Measurements from ENCODE around the gene SLC4A4.

Gene SLC4A4

DNA sequence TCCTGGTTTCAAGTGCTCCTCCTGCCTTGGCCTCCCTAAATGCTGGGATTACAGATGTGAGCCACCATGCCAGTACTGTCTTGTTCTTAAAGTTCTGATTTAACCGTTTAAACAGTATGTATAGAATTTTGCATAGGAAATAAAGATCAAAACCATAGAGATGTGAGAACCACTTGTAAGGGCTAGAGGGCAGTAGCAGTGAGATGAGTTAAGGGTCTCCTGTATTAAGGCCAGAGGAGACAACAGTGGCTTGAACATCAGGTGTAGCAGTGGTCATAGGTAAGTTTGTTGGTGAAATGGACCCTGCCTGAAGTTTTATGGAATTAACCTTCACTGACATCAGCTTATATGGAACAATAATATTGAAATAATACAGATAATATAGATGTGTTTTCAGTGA lies 155.7 kb downstream of the SLC4A4 start:
- Histone ChIP-seq H3K4me2 (ENCODE audit: low read length) (no peak overlapping the region), H3K27ac (ENCODE audit: low read depth, low read length, poor library complexity, severe bottlenecking) (no peak overlapping the region), H3K27me3 (ENCODE audit: insufficient read depth, low read length) (no peaks in the 10 kb centered on the region), H3K79me2 (ENCODE audit: insufficient read depth, low read length) (no peaks in the 10 kb centered on the region), H3K9me2 (ENCODE audit: low read depth, low read length) (no peaks in the 10 kb centered on the region), H3K4me1 (ENCODE audit: insufficient read depth, low read length, severe bottlenecking) (no peaks in the 10 kb centered on the region), H3K9me3 (ENCODE audit: low read length) (no peaks in the 10 kb centered on the region), H3K36me3 (ENCODE audit: insufficient read depth, low read length) (no peaks in the 10 kb centered on the region), H2AFZ (ENCODE audit: low read length) (no peak overlapping the region), H4K20me1 (ENCODE audit: insufficient read depth, low read length) (no peaks in the 10 kb centered on the region), H3F3A (ENCODE audit: insufficient read depth, low read length) (no peaks in the 10 kb centered on the region), H3K4me3 (ENCODE audit: low read depth, low read length, poor library complexity, severe bottlenecking) (no peak overlapping the region), H3K9ac (ENCODE audit: low read length) (no peak overlapping the region)
- TF ChIP-seq, protein P1, sequence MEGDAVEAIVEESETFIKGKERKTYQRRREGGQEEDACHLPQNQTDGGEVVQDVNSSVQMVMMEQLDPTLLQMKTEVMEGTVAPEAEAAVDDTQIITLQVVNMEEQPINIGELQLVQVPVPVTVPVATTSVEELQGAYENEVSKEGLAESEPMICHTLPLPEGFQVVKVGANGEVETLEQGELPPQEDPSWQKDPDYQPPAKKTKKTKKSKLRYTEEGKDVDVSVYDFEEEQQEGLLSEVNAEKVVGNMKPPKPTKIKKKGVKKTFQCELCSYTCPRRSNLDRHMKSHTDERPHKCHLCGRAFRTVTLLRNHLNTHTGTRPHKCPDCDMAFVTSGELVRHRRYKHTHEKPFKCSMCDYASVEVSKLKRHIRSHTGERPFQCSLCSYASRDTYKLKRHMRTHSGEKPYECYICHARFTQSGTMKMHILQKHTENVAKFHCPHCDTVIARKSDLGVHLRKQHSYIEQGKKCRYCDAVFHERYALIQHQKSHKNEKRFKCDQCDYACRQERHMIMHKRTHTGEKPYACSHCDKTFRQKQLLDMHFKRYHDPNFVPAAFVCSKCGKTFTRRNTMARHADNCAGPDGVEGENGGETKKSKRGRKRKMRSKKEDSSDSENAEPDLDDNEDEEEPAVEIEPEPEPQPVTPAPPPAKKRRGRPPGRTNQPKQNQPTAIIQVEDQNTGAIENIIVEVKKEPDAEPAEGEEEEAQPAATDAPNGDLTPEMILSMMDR (IDR thresholded peaks at IDR 0.05; ENCODE audit: low read length): peak; percentile 16; the same call in 1 of the 2 replicates
- TF ChIP-seq EZH2 (IDR thresholded peaks at IDR 0.05; ENCODE audit: borderline replicate concordance, low read length): no peak

DNA sequence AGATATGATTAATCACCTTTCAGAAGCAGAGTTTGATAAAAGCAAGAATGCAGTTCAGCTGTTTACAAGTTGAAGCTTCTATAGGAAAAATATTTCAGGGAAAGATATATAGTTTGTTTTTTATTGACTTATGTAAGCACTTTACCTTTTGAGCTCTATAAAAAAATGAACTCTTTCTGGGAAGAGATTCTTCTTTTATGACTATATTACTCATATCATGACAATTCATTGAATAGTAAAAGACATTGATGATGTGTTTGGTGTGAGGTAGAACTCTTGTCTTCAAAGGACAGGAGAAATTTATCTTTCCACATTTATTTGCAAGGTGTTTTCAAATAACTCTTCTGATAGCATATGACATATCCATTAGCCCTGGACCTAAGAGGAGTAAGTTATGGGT lies 156.6 kb downstream of the SLC4A4 start:
- H3K9me3 ChIP-seq (ENCODE audit: low read length): no peaks in the 10 kb centered on the region
- H3K9ac ChIP-seq (ENCODE audit: low read length): no peak overlapping the region
- H2AFZ ChIP-seq (ENCODE audit: low read length): no peak overlapping the region
- H4K20me1 ChIP-seq (ENCODE audit: insufficient read depth, low read length): no peaks in the 10 kb centered on the region
- no peaks in the 10 kb centered on the region for H3F3A ChIP-seq (ENCODE audit: insufficient read depth, low read length)
- TF ChIP-seq, protein P1 (IDR thresholded peaks at IDR 0.05; ENCODE audit: low read length): no peak
- TF ChIP-seq EZH2 (IDR thresholded peaks at IDR 0.05; ENCODE audit: borderline replicate concordance, low read length): no peak
- H3K27ac ChIP-seq (ENCODE audit: low read depth, low read length, poor library complexity, severe bottlenecking): no peak overlapping the region
- no peak overlapping the region for H3K4me3 ChIP-seq (ENCODE audit: low read depth, low read length, poor library complexity, severe bottlenecking)
- no peaks in the 10 kb centered on the region for H3K36me3 ChIP-seq (ENCODE audit: insufficient read depth, low read length)
- no peaks in the 10 kb centered on the region for H3K4me1 ChIP-seq (ENCODE audit: insufficient read depth, low read length, severe bottlenecking)
- H3K79me2 ChIP-seq (ENCODE audit: insufficient read depth, low read length): no peaks in the 10 kb centered on the region
- no peak overlapping the region for H3K4me2 ChIP-seq (ENCODE audit: low read length)
- no peaks in the 10 kb centered on the region for H3K27me3 ChIP-seq (ENCODE audit: insufficient read depth, low read length)
- no peaks in the 10 kb centered on the region for H3K9me2 ChIP-seq (ENCODE audit: low read depth, low read length)

DNA sequence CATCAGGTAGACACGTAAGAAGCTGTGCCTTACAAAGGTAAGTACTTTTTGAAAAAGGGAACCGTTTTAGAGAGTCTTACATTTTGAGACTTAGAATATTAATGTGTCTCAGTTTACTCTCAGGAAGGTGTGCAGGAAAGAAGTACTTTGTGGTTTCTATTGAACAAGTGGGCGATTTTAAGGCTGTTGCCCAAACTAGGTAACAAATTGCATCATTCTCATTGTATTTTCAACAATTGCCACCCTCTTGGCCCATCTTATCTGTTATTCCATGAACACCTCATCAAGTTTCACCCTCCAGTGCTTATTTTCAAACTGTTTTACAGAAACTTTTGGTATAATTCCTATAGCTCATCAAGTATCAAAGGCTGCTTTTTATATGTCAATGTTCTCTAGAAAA lies 158.3 kb downstream of the SLC4A4 start:
- no peak overlapping the region for H3K4me3 ChIP-seq (ENCODE audit: low read depth, low read length, poor library complexity, severe bottlenecking)
- H3K9ac ChIP-seq (ENCODE audit: low read length): no peak overlapping the region
- H3K27me3 ChIP-seq (ENCODE audit: insufficient read depth, low read length): no peaks in the 10 kb centered on the region
- H3K27ac ChIP-seq (ENCODE audit: low read depth, low read length, poor library complexity, severe bottlenecking): no peak overlapping the region
- H3K9me3 ChIP-seq (ENCODE audit: low read length): no peaks in the 10 kb centered on the region
- no peaks in the 10 kb centered on the region for H3F3A ChIP-seq (ENCODE audit: insufficient read depth, low read length)
- no peak for TF ChIP-seq EZH2 (IDR thresholded peaks at IDR 0.05; ENCODE audit: borderline replicate concordance, low read length)
- no peaks in the 10 kb centered on the region for H4K20me1 ChIP-seq (ENCODE audit: insufficient read depth, low read length)
- H3K9me2 ChIP-seq (ENCODE audit: low read depth, low read length): no peaks in the 10 kb centered on the region
- no peaks in the 10 kb centered on the region for H3K4me1 ChIP-seq (ENCODE audit: insufficient read depth, low read length, severe bottlenecking)
- H3K79me2 ChIP-seq (ENCODE audit: insufficient read depth, low read length): no peaks in the 10 kb centered on the region
- H3K4me2 ChIP-seq (ENCODE audit: low read length): no peak overlapping the region
- no peak overlapping the region for H2AFZ ChIP-seq (ENCODE audit: low read length)
- H3K36me3 ChIP-seq (ENCODE audit: insufficient read depth, low read length): no peaks in the 10 kb centered on the region

DNA sequence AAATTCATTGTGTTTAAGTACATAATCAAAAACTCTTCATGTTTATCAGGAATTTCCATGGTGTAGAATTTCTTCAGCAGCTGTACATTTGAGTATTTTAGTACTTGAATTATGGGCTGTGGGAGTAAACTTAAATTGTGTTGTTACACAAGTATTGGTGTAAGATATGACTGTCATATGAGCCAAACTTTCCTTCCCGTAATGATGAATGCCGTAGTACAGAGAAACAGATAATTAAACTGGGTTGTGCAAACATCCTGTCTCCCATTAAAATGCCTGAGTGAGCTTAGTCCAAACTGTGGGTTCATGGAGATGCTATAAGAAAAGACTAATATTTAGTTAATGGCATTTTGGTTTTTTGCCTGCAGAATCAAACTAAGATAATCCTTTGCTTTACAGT lies 159.2 kb downstream of the SLC4A4 start:
- H3K36me3 ChIP-seq (ENCODE audit: insufficient read depth, low read length): no peaks in the 10 kb centered on the region
- no peaks in the 10 kb centered on the region for H3K4me1 ChIP-seq (ENCODE audit: insufficient read depth, low read length, severe bottlenecking)
- H3K79me2 ChIP-seq (ENCODE audit: insufficient read depth, low read length): no peaks in the 10 kb centered on the region
- TF ChIP-seq, protein P1 (IDR thresholded peaks at IDR 0.05; ENCODE audit: low read length): no peak
- TF ChIP-seq EZH2 (IDR thresholded peaks at IDR 0.05; ENCODE audit: borderline replicate concordance, low read length): no peak
- H3K4me3 ChIP-seq (ENCODE audit: low read depth, low read length, poor library complexity, severe bottlenecking): no peak overlapping the region
- no peak overlapping the region for H2AFZ ChIP-seq (ENCODE audit: low read length)
- H4K20me1 ChIP-seq (ENCODE audit: insufficient read depth, low read length): no peaks in the 10 kb centered on the region
- H3K27ac ChIP-seq (ENCODE audit: low read depth, low read length, poor library complexity, severe bottlenecking): no peak overlapping the region
- H3K9ac ChIP-seq (ENCODE audit: low read length): no peak overlapping the region
- H3K9me2 ChIP-seq (ENCODE audit: low read depth, low read length): no peaks in the 10 kb centered on the region
- no peak overlapping the region for H3K4me2 ChIP-seq (ENCODE audit: low read length)
- H3K27me3 ChIP-seq (ENCODE audit: insufficient read depth, low read length): no peaks in the 10 kb centered on the region
- no peaks in the 10 kb centered on the region for H3K9me3 ChIP-seq (ENCODE audit: low read length)
- no peaks in the 10 kb centered on the region for H3F3A ChIP-seq (ENCODE audit: insufficient read depth, low read length)
